Lower lobe of right lung (tissue), 2 donors: ENCODE data around the gene BRD3OS. TPM values are rescaled to one million over a fixed set of nuclear protein-coding genes. Genes with fewer than 3 reads are reported as not detected.

ENCODE experiments used
- ATAC-seq, 2 donors: fragments of 200-7000 bp; cut with Tn5 transposase; one replicate each; pipeline ENCODE4 v1.9.1; 2020 to 2022; ENCODE audit warnings: mild to moderate bottlenecking in 2 of 2, moderate library complexity in 2 of 2
- DNase-seq: peaks from one replicate; pipeline ENCODE4 v3.0.0-alpha.2; 2020
- H3K27ac ChIP-seq: fragments of 200-600 bp; one replicate; pipeline ENCODE4 v1.8.0; 2022
- H3K27me3 ChIP-seq: fragments of 200-600 bp; one replicate; pipeline ENCODE4 v1.8.0; 2022; ENCODE audit warnings: low read depth
- H3K36me3 ChIP-seq: fragments of 200-600 bp; one replicate; pipeline ENCODE4 v1.8.0; 2022; ENCODE audit warnings: mild to moderate bottlenecking
- H3K4me1 ChIP-seq: fragments of 200-600 bp; one replicate; pipeline ENCODE4 v1.8.0; 2022
- H3K4me3 ChIP-seq: fragments of 200-600 bp; one replicate; pipeline ENCODE4 v1.8.0; 2022; ENCODE audit warnings: mild to moderate bottlenecking
- H3K9me3 ChIP-seq: fragments of 200-600 bp; one replicate; pipeline ENCODE4 v1.8.0; 2022
- intact Hi-C: fragments of 100-400 bp; cut with DNase I; formaldehyde crosslinking; loops from one replicate; pipeline ENCODE4 v1.11.0; 2022
- total RNA-seq: library from RNA; stranded (reverse); fragmentation: NEBNext Ultra II Directional; extraction: Animal tissue kit (Norgen Biotek cat#: 25700); gene quantifications from one replicate; pipeline ENCODE4 v1.2.1, GENCODE V29; 2021
- TF ChIP-seq, protein P1 (sequence below): fragments of 200-600 bp; IDR thresholded peaks from one replicate; pipeline ENCODE4 v1.8.0; 2022; ENCODE audit warnings: antibody characterized with exemption, mild to moderate bottlenecking
- donor health status: DM: no; HTN: yes; CAD: no; lungs with severe emphysema.

Gene BRD3OS
- total RNA-seq, 1 donor from 2014 or later: 15.6 TPM

GRCh38 chr9:134026981-134027380 lies 1.7 kb downstream of the BRD3OS start:
- DNase-seq: no peak
- H3K27ac ChIP-seq: no peak overlapping the region

DNA sequence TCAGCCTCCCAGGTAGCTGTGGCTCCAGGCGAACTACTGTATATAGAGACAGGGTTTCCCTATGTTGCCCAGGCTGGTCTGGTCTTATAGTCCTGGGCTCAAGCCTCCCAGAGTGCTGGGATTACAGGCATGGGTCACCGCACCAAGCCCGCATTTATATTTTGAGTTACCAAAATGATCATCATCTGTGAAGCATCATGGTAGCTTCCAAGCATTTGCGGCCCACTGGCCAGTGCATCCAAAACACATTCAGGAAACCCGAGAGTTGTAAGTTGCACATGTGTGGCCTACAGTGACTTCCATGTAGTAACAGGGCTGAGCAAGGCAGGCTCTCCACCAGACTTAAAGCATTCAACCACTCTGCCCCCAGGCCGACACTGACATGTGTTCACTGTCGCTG lies 2.3 kb downstream of the BRD3OS start:
- H3K4me1 ChIP-seq: peaks cover 11% of the 10 kb centered on the region
- peaks cover 29% of the 10 kb centered on the region for H3K36me3 ChIP-seq
- H3K9me3 ChIP-seq: no peaks in the 10 kb centered on the region
- no peak overlapping the region for H3K4me3 ChIP-seq
- no peak for DNase-seq
- H3K27ac ChIP-seq: no peak overlapping the region
- TF ChIP-seq, protein P1, sequence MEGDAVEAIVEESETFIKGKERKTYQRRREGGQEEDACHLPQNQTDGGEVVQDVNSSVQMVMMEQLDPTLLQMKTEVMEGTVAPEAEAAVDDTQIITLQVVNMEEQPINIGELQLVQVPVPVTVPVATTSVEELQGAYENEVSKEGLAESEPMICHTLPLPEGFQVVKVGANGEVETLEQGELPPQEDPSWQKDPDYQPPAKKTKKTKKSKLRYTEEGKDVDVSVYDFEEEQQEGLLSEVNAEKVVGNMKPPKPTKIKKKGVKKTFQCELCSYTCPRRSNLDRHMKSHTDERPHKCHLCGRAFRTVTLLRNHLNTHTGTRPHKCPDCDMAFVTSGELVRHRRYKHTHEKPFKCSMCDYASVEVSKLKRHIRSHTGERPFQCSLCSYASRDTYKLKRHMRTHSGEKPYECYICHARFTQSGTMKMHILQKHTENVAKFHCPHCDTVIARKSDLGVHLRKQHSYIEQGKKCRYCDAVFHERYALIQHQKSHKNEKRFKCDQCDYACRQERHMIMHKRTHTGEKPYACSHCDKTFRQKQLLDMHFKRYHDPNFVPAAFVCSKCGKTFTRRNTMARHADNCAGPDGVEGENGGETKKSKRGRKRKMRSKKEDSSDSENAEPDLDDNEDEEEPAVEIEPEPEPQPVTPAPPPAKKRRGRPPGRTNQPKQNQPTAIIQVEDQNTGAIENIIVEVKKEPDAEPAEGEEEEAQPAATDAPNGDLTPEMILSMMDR: no peak
- no peaks in the 10 kb centered on the region for H3K27me3 ChIP-seq
- ATAC-seq: no peak
- intact Hi-C loops: no loop called here

More at GRCh38 chr9:134026981-134027380, 1.7 kb downstream of the BRD3OS start:
- intact Hi-C loops: no loop called here
- Histone ChIP-seq H3K9me3 (no peaks in the 10 kb centered on the region), H3K36me3 (peaks cover 23% of the 10 kb centered on the region), H3K4me3 (no peak overlapping the region), H3K4me1 (peaks cover 11% of the 10 kb centered on the region), H3K27me3 (no peaks in the 10 kb centered on the region)
- TF ChIP-seq, protein P1: no peak
- ATAC-seq: no peak

DNA sequence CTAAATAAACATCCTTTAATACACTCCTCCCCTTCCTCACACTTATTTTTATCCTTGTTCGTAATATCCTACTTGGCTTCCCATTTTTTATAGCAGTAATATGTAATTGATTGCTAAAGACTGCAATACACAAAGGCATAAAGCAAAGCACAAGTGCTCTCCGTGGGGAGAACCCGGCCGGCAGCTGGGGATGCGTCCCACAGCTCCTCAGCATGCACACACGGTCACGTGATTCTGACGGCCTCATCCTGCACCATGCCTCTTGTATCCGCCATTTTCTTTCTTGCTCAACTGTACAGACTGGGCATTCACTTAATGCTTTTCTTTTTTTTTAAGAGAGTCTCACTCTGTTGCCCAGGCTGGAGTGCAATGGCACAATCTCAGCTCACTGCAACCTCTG lies 2.8 kb downstream of the BRD3OS start:
- H3K27ac ChIP-seq: no peak overlapping the region
- TF ChIP-seq, protein P1: no peak
- H3K36me3 ChIP-seq: peaks cover 34% of the 10 kb centered on the region
- H3K4me1 ChIP-seq: peaks cover 11% of the 10 kb centered on the region
- ATAC-seq (no peak), DNase-seq (no peak)
- no peak overlapping the region for H3K4me3 ChIP-seq
- intact Hi-C loops: no loop called here
- no peaks in the 10 kb centered on the region for H3K27me3 ChIP-seq
- H3K9me3 ChIP-seq: no peaks in the 10 kb centered on the region

- peaks cover 11% of the 10 kb centered on the region for H3K4me1 ChIP-seq
- no peaks in the 10 kb centered on the region for H3K9me3 ChIP-seq
- intact Hi-C loops: no loop called here
- H3K27ac ChIP-seq: no peak overlapping the region
- ATAC-seq (no peak), DNase-seq (no peak)
- no peak overlapping the region for H3K4me3 ChIP-seq
- TF ChIP-seq, protein P1: no peak
- no peaks in the 10 kb centered on the region for H3K27me3 ChIP-seq
- H3K36me3 ChIP-seq: peaks cover 41% of the 10 kb centered on the region
Measured at GRCh38 chr9:134028575-134029247, 3.4 kb downstream of the BRD3OS start.

DNA sequence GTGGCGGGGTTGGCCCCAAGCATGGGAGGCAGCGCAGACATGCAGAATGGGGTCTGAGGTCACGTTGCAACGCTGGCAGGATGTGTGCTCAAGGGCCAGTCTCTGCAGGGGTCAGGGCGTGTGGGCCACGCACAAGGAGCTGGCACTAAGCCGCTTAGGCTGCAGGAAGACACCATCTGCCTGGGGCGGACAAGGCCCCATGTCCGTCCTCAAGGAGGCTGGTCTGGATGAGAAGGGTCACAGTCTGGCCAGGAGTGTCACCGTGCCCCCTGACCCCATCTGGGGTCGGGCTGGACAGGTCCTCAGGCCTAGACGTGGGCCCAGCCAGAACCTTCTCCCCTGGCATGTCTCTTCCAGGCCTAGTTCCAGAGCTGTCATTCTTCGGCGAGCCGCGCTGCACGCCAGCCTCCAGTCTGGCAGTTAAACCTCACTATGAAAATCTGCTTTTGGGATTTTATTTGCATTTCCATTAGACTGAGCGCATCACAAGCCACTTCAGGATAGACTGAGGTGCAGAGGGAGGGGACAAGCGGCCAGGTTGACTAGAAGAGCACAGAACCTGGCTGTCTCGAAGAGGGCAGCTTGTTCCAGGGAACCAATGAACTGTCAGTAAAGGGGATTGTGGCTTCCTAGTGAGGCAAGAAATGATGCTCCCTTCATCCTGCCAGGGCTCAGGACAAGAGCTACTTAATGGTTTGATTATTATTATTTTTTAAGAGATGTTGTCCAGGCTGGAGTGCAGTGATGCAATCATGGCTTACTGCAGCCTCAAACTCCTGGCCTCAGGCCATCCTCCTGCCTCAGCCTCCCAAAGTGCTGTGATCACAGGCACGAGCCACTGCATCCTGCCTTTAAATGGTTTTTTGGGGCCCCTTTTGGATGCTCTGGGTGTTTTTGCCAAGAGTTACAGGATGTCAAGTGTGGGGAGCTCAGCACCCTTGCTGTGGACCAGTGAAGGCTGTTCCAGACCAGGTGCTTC lies 4.3 kb downstream of the BRD3OS start:
- Histone ChIP-seq H3K27me3 (no peaks in the 10 kb centered on the region), H3K4me1 (peaks cover 11% of the 10 kb centered on the region), H3K9me3 (no peaks in the 10 kb centered on the region), H3K27ac (no peak overlapping the region), H3K36me3 (peaks cover 49% of the 10 kb centered on the region), H3K4me3 (no peak overlapping the region)
- no peak for ATAC-seq
- intact Hi-C loops: no loop called here
- no peak for DNase-seq
- TF ChIP-seq, protein P1: no peak
